Activated B cell treated with CpG ODN at 0.5 μM for 24 hours (primary cell): Measurements from ENCODE around the gene RAD51B. TPM values are rescaled to one million over a fixed set of nuclear protein-coding genes. Genes with fewer than 3 reads are reported as not detected.
"Not testable (repeated sequence)": the region's sequence is repeated elsewhere in the genome, so short reads cannot be mapped to it uniquely, and the experiment has no call there.

Experiments used
- ATAC-seq: fragments of 200-7000 bp; cut with Tn5 transposase; one replicate; pipeline ENCODE4 v1.10.0; 2021; ENCODE audit warnings: low read depth, mild to moderate bottlenecking, moderate library complexity
- CTCF ChIA-PET: fragments of 350-600 bp; sonication (Branson Sonifier 250); formaldehyde crosslinking; loops from one replicate; lab custom pipeline; 2021; ENCODE audit warnings: antibody characterized with exemption; lab: Charles Lee
- POLR2A ChIA-PET: fragments of 350-600 bp; sonication (Branson Sonifier 250); formaldehyde crosslinking; loops from one replicate; lab custom pipeline; 2021; ENCODE audit warnings: antibody characterized with exemption; lab: Charles Lee
- DNase-seq: peaks from one replicate; pipeline ENCODE4 v3.0.0; 2022
- H3K27ac Mint-ChIP-seq: one replicate; pipeline ENCODE4 v1.8.0; 2020; ENCODE audit warnings: mixed read lengths
- H3K27me3 Mint-ChIP-seq: one replicate; pipeline ENCODE4 v1.8.0; 2021; ENCODE audit warnings: mixed read lengths
- H3K36me3 Mint-ChIP-seq: one replicate; pipeline ENCODE4 v1.8.0; 2021; ENCODE audit warnings: low read depth, mixed read lengths
- H3K4me1 Mint-ChIP-seq: one replicate; pipeline ENCODE4 v1.8.0; 2021; ENCODE audit warnings: mixed read lengths
- H3K4me3 Mint-ChIP-seq: one replicate; pipeline ENCODE4 v1.8.0; 2020; ENCODE audit warnings: mild to moderate bottlenecking, mixed read lengths
- H3K9me3 Mint-ChIP-seq: one replicate; pipeline ENCODE4 v1.8.0; 2020; ENCODE audit warnings: mixed read lengths
- intact Hi-C: fragments of 100-400 bp; cut with micrococcal nuclease; formaldehyde crosslinking; loops from one replicate; pipeline ENCODE4 v1.15.1; 2024
- total RNA-seq: library from RNA; stranded (reverse); gene quantifications from 2 replicates; pipeline ENCODE4 v1.2.3, GENCODE V29; 2022
- TF ChIP-seq, protein P1 (sequence below): fragments of 200-600 bp; IDR thresholded peaks from one replicate; pipeline ENCODE4 v1.8.0; 2022; ENCODE audit warnings: antibody characterized with exemption, mild to moderate bottlenecking

The RAD51B gene
- total RNA-seq, 1 donor from 2014 or later = 53.9 TPM

DNA sequence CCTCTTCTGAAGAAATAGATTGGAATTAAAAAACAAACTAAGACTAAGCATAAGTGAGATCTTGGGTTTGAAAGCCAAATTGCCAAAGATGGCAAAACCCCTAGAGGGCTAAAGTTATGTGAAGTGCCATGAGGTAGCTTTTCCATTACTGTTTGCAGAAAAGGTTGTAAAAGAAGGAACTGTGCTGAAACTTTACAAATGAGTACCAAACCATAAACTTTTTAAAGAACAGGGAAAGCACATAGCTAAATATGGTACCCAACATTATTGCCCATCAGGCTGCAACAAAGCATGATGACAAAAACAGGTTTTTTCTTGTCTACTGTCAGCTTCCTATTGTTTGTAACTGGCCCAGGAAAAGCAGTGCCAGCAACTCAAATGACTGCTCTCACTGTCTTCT, 224.2 kb downstream of the RAD51B start:
- Mint-ChIP-seq H3K27me3 (no peaks in the 10 kb centered on the region), H3K4me3 (no peak overlapping the region), H3K36me3 (no peaks in the 10 kb centered on the region), H3K4me1 (peaks cover 9% of the 10 kb centered on the region), H3K27ac (no peak overlapping the region), H3K9me3 (no peaks in the 10 kb centered on the region)
- CTCF ChIA-PET = no interaction called here
- DNase-seq (no peak), ATAC-seq (no peak)
- intact Hi-C loops = no loop called here
- POLR2A ChIA-PET = no interaction called here
- TF ChIP-seq, protein P1, sequence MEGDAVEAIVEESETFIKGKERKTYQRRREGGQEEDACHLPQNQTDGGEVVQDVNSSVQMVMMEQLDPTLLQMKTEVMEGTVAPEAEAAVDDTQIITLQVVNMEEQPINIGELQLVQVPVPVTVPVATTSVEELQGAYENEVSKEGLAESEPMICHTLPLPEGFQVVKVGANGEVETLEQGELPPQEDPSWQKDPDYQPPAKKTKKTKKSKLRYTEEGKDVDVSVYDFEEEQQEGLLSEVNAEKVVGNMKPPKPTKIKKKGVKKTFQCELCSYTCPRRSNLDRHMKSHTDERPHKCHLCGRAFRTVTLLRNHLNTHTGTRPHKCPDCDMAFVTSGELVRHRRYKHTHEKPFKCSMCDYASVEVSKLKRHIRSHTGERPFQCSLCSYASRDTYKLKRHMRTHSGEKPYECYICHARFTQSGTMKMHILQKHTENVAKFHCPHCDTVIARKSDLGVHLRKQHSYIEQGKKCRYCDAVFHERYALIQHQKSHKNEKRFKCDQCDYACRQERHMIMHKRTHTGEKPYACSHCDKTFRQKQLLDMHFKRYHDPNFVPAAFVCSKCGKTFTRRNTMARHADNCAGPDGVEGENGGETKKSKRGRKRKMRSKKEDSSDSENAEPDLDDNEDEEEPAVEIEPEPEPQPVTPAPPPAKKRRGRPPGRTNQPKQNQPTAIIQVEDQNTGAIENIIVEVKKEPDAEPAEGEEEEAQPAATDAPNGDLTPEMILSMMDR = no peak

GRCh38 chr14:68047906-68048305, 228.3 kb downstream of the RAD51B start:
- H3K27ac Mint-ChIP-seq = no peak overlapping the region
- no peaks in the 10 kb centered on the region for H3K27me3 Mint-ChIP-seq
- DNase-seq = no peak
- H3K4me3 Mint-ChIP-seq = no peak overlapping the region
- peaks cover 9% of the 10 kb centered on the region for H3K4me1 Mint-ChIP-seq
- H3K9me3 Mint-ChIP-seq = no peaks in the 10 kb centered on the region
- ChIA-PET CTCF (no interaction called here), POLR2A (no interaction called here)
- intact Hi-C loops = no loop called here
- H3K36me3 Mint-ChIP-seq = peaks cover 7% of the 10 kb centered on the region
- no peak for ATAC-seq
- TF ChIP-seq, protein P1 = no peak

DNA sequence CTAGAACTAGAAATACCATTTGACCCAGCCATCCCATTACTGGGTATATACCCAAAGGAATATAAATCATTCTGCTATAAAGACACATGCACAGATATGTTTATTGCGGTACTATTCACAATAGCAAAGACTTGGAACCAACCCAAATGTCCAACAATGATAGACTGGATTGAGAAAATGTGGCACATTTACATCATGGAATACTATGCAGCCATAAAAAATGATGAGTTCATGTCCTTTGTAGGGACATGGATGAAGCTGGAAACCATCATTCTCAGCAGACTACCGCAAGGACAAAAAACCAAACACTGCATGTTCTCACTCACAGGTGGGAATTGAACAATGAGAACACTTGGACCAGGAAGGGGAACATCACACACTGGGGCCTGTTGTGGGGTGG, 229.2 kb downstream of the RAD51B start:
- H3K9me3 Mint-ChIP-seq, CTCF ChIA-PET, ATAC-seq, H3K27ac Mint-ChIP-seq, H3K36me3 Mint-ChIP-seq, H3K4me1 Mint-ChIP-seq, H3K27me3 Mint-ChIP-seq, intact Hi-C loops, H3K4me3 Mint-ChIP-seq, DNase-seq, POLR2A ChIA-PET: not testable (repeated sequence)

DNA sequence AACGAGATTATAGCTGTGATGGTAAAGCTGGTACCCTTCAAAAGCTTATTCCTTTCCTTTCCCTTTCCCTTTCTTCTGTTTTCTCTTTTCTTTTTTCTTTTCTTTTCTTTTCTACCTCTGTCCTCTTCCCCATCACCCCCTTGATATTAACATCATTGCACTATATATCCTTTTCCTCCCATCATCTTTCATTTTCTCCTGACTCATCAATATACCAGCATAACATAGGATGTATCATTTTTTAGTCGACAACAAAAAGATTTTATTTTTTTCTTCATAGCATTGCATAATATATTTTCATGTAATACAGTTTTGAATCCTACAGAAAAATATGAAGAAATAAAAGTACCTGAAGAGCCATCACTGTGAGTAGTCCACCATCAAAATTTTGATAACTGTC, 230.6 kb downstream of the RAD51B start:
- POLR2A ChIA-PET = no interaction called here
- no peaks in the 10 kb centered on the region for H3K27me3 Mint-ChIP-seq
- no peak overlapping the region for H3K4me3 Mint-ChIP-seq
- DNase-seq (no peak), ATAC-seq (no peak)
- CTCF ChIA-PET = no interaction called here
- H3K27ac Mint-ChIP-seq = no peak overlapping the region
- TF ChIP-seq, protein P1 = no peak
- H3K4me1 Mint-ChIP-seq = no peaks in the 10 kb centered on the region
- peaks cover 7% of the 10 kb centered on the region for H3K36me3 Mint-ChIP-seq
- intact Hi-C loops = no loop called here
- no peaks in the 10 kb centered on the region for H3K9me3 Mint-ChIP-seq

- TF ChIP-seq, protein P1 = no peak
- Mint-ChIP-seq H3K4me1 (no peaks in the 10 kb centered on the region), H3K27ac (no peak overlapping the region), H3K9me3 (no peaks in the 10 kb centered on the region), H3K36me3 (peaks cover 7% of the 10 kb centered on the region), H3K27me3 (no peaks in the 10 kb centered on the region), H3K4me3 (no peak overlapping the region)
- intact Hi-C loops = no loop called here
- CTCF ChIA-PET = no interaction called here
- DNase-seq (no peak), ATAC-seq (no peak)
- POLR2A ChIA-PET = no interaction called here
Observed at GRCh38 chr14:68051146-68051545, 231.6 kb downstream of the RAD51B start.

DNA sequence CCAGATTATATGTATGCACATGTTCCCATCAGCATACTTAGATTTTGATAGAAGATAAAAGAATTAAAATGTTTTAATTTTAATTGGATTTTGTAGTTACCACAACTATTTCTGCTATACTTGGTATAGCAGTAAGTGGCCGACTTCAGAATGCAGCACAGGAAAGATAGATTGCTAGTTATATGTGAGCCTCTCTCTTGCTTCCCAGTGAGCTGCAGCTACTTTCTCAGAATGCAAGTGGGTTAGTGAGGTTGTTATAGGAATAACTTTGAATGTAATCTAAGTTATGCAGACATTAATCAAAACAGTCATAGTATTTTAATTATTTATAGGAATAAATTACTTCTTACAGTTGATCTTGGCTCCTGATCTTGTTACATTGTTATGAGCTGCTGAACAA, 240.6 kb downstream of the RAD51B start:
- H3K4me1 Mint-ChIP-seq = no peaks in the 10 kb centered on the region
- no peak overlapping the region for H3K27ac Mint-ChIP-seq
- H3K9me3 Mint-ChIP-seq = peaks cover 14% of the 10 kb centered on the region
- H3K4me3 Mint-ChIP-seq = no peak overlapping the region
- no peaks in the 10 kb centered on the region for H3K27me3 Mint-ChIP-seq
- intact Hi-C loops = no loop called here
- ChIA-PET POLR2A (interaction anchor here (0.6 kb wide), 1 partner anchor 728 kb away, joined by 3 read pairs; no protein-coding TSS in a partner anchor), CTCF (no interaction called here)
- H3K36me3 Mint-ChIP-seq = peaks cover 15% of the 10 kb centered on the region
- TF ChIP-seq, protein P1 = no peak
- DNase-seq = no peak
- ATAC-seq = no peak
